Neural crest cell (in vitro differentiated cells): ENCODE data around the gene ZNF28. TPM values are rescaled to one million over a fixed set of nuclear protein-coding genes. Genes with fewer than 3 reads are reported as not detected.

Experiments used
- DNase-seq: peaks from one replicate; pipeline ENCODE4 v3.0.0; 2021; ENCODE audit warnings: low read depth, mixed read lengths, low spot score
- H3K27ac Mint-ChIP-seq: one replicate; pipeline ENCODE4 v1.8.0; 2021; ENCODE audit warnings: mild to moderate bottlenecking, mixed read lengths; ENCODE audit not compliant: unreplicated experiment
- H3K27me3 Mint-ChIP-seq: 2 replicates; pipeline ENCODE4 v1.8.0; 2021; ENCODE audit warnings: low read depth, mild to moderate bottlenecking, mixed read lengths
- H3K36me3 Mint-ChIP-seq: 2 replicates; pipeline ENCODE4 v1.8.0; 2021; ENCODE audit warnings: low read depth, mild to moderate bottlenecking, mixed read lengths
- H3K4me1 Mint-ChIP-seq: 2 replicates; pipeline ENCODE4 v1.8.0; 2021; ENCODE audit warnings: mixed read lengths
- H3K4me3 Mint-ChIP-seq: one replicate; pipeline ENCODE4 v1.8.0; 2021; ENCODE audit warnings: mild to moderate bottlenecking, mixed read lengths
- H3K9me3 Mint-ChIP-seq: 2 replicates; pipeline ENCODE4 v1.8.0; 2021; ENCODE audit warnings: mixed read lengths
- total RNA-seq: library from RNA; stranded (reverse); gene quantifications from 2 replicates; pipeline ENCODE4 v1.2.1, GENCODE V29; 2021
- TF ChIP-seq, protein P1 (sequence below): fragments of 200-600 bp; sonication (generic); conservative IDR thresholded peaks from 2 replicates; pipeline ENCODE4 v1.5.0; 2021; ENCODE audit warnings: antibody characterized with exemption, mild to moderate bottlenecking

The ZNF28 gene
- total RNA-seq, 1 donor from 2014 or later, result 15.8 TPM

DNA sequence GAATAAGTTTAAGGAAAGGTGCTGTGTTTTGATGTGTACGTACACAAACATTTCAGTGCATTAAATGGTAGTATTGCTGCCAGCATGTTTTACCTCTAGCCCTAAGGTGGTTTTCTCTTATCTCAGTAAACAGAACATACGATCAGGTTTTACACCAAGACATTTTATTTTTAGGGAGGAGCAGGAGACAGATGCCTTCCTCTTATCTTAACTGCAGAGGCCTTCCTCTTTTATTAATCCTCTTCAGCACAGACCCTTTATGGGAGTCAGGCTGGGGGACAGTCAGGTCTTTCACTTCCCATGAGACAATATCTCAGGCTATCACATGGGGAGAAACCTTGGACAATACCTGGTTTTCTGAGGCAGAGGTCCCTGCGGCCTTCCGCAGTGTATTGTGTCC, 71.7 kb downstream of the ZNF28 start:
- DNase-seq, result no peak
- TF ChIP-seq, protein P1, sequence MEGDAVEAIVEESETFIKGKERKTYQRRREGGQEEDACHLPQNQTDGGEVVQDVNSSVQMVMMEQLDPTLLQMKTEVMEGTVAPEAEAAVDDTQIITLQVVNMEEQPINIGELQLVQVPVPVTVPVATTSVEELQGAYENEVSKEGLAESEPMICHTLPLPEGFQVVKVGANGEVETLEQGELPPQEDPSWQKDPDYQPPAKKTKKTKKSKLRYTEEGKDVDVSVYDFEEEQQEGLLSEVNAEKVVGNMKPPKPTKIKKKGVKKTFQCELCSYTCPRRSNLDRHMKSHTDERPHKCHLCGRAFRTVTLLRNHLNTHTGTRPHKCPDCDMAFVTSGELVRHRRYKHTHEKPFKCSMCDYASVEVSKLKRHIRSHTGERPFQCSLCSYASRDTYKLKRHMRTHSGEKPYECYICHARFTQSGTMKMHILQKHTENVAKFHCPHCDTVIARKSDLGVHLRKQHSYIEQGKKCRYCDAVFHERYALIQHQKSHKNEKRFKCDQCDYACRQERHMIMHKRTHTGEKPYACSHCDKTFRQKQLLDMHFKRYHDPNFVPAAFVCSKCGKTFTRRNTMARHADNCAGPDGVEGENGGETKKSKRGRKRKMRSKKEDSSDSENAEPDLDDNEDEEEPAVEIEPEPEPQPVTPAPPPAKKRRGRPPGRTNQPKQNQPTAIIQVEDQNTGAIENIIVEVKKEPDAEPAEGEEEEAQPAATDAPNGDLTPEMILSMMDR, result no peak
- H3K4me1 Mint-ChIP-seq, result no peaks in the 10 kb centered on the region
- H3K9me3 Mint-ChIP-seq, result no peaks in the 10 kb centered on the region
- H3K4me3 Mint-ChIP-seq, result no peak overlapping the region
- no peaks in the 10 kb centered on the region for H3K36me3 Mint-ChIP-seq
- no peaks in the 10 kb centered on the region for H3K27me3 Mint-ChIP-seq
- H3K27ac Mint-ChIP-seq, result no peak overlapping the region

DNA sequence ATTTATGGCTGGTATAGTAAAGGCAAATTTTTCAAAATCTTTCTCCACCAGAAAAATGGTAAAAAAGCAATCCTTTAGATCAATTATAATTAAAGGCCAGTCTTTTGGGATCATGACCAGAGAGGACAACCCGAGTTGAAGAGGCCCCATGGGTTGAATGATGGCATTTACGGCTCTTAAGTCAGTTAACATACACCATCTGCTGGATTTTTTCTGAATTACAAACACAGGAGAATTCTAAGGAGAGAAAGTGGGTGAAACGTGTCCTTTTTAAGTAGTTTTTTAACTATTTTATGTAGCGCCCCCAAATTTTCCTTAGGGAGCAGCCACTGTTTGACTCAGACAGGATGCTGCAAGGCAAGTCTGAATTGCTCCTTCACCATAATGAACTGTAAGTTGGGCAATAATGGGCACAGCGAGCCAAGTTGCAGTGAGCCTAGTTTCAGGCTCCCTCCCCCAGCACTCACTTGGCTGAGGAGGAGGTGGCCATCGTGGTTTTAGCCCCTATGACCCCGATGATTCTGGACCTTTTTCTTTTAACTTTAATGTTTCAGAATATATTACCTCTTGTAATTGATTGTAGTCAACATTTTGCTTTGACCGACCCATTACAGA, 73.0 kb downstream of the ZNF28 start:
- Mint-ChIP-seq H3K4me1 (no peaks in the 10 kb centered on the region), H3K36me3 (no peaks in the 10 kb centered on the region), H3K9me3 (no peaks in the 10 kb centered on the region), H3K27ac (no peak overlapping the region), H3K27me3 (no peaks in the 10 kb centered on the region), H3K4me3 (no peak overlapping the region)
- TF ChIP-seq, protein P1, result peak; percentile 68
- no peak for DNase-seq

Other genes with a start within 250 kb of the ZNF28 start
- 45.6 and 46.3 TPM in 2 replicates for gene ZNF83, start 183.3 kb downstream of the ZNF28 start, total RNA-seq
- gene ZNF611, start 86.6 kb downstream of the ZNF28 start, total RNA-seq, result 20.6 and 25.7 TPM in 2 replicates
- gene ZNF600, start 34.8 kb downstream of the ZNF28 start, total RNA-seq, result 2.1 and 2.3 TPM in 2 replicates
- 20.9 and 27.9 TPM in 2 replicates for gene ZNF468, start 36.0 kb upstream of the ZNF28 start, total RNA-seq
- gene ZNF320, start 76.0 kb upstream of the ZNF28 start, total RNA-seq, result 26.9 and 38.1 TPM in 2 replicates
- gene ZNF888, start 101.8 kb upstream of the ZNF28 start, total RNA-seq, result 8.0 and 8.2 TPM in 2 replicates
- gene ZNF816, start 141.2 kb upstream of the ZNF28 start, total RNA-seq, result 12.0 and 13.8 TPM in 2 replicates
- not detected in 2 replicates for gene ERVV-1, start 192.3 kb upstream of the ZNF28 start, total RNA-seq
- not detected in 2 replicates for gene ERVV-2, start 223.1 kb upstream of the ZNF28 start, total RNA-seq